Gastroesophageal sphincter (tissue), 4 donors: ENCODE results near the gene ANAPC16. TPM values are rescaled to one million over a fixed set of nuclear protein-coding genes. Genes with fewer than 3 reads are reported as not detected.
"Not testable (repeated sequence)": the region's sequence is repeated elsewhere in the genome, so short reads cannot be mapped to it uniquely, and the experiment has no call there.

Experiments used
- ATAC-seq: fragments of 150-250 bp; one replicate; pipeline ENCODE4 v1.9.1; 2016; ENCODE audit warnings: mild to moderate bottlenecking, moderate library complexity
- H3K27ac ChIP-seq, 4 donors: fragments of 200-600 bp; sonication (generic) in 3 of 4; 1 replicate in 3 of 4; 2 replicates in 1 of 4; pipeline ENCODE4 v1.5.1; 2016 to 2019
- H3K27me3 ChIP-seq: fragments of 200-600 bp; sonication (generic); one replicate; pipeline ENCODE4 v1.5.1; 2019
- H3K36me3 ChIP-seq, 2 donors: fragments of 200-600 bp; sonication (generic); one replicate each; pipeline ENCODE4 v1.5.1; 2019; ENCODE audit warnings: control low read depth in 1 of 2
- H3K4me1 ChIP-seq, 3 donors: fragments of 200-600 bp; sonication (generic); 1 replicate in 2 of 3; 2 replicates in 1 of 3; pipeline ENCODE4 v1.5.1; 2016 to 2019; ENCODE audit warnings: control low read depth in 2 of 3
- H3K4me3 ChIP-seq, 2 donors: fragments of 200-600 bp; sonication (generic); one replicate each; pipeline ENCODE4 v1.5.1; 2019; ENCODE audit warnings: mild to moderate bottlenecking in 1 of 2, moderate library complexity in 1 of 2
- H3K9me3 ChIP-seq, 3 donors: fragments of 200-600 bp; sonication (generic); one replicate each; pipeline ENCODE4 v1.5.1; 2017 to 2019; ENCODE audit warnings: control low read depth in 2 of 3
- EP300 ChIP-seq: sonication (generic); formaldehyde crosslinking; IDR thresholded peaks from one replicate; pipeline ENCODE4 v1.6.1; 2017; ENCODE audit warnings: antibody characterized with exemption, mild to moderate bottlenecking
- POLR2A ChIP-seq, 2 donors: fragments of 450-650 bp; IDR thresholded peaks; one replicate each; pipeline ENCODE4 v1.6.1; 2017; ENCODE audit warnings: antibody characterized with exemption in 2 of 2, mild to moderate bottlenecking in 2 of 2, moderate library complexity in 1 of 2
- POLR2AphosphoS5 ChIP-seq: sonication (generic); formaldehyde crosslinking; IDR thresholded peaks from one replicate; pipeline ENCODE4 v1.6.1; 2017; ENCODE audit warnings: antibody characterized with exemption
- WGBS, 2 donors: methylation state at CpG; one replicate each; pipeline ENCODE4 v1.1.5; 2018; ENCODE audit warnings: low coverage in 1 of 2; 5-methylcytosine and 5-hydroxymethylcytosine counted together
- total RNA-seq, 4 donors: library from RNA; depleted of rRNA; stranded (reverse); fragments of >200 nt; gene quantifications; one replicate each; pipeline ENCODE4 v1.1.0, GENCODE V29; 2016
- TF ChIP-seq, protein P1 (sequence below), 4 experiments: fragments of 200-600 bp in 2 of 4; fragments of 450-650 bp in 2 of 4; sonication (generic) in 1 of 4; IDR thresholded peaks; one replicate each; pipeline ENCODE4 v1.5.1; 2017 to 2019; ENCODE audit warnings: antibody characterized with exemption in 4 of 4, mild to moderate bottlenecking in 2 of 4, moderate library complexity in 2 of 4

The ANAPC16 gene
- total RNA-seq, 4 donors from 2014 or later: 133 to 196 (median 156) TPM

DNA sequence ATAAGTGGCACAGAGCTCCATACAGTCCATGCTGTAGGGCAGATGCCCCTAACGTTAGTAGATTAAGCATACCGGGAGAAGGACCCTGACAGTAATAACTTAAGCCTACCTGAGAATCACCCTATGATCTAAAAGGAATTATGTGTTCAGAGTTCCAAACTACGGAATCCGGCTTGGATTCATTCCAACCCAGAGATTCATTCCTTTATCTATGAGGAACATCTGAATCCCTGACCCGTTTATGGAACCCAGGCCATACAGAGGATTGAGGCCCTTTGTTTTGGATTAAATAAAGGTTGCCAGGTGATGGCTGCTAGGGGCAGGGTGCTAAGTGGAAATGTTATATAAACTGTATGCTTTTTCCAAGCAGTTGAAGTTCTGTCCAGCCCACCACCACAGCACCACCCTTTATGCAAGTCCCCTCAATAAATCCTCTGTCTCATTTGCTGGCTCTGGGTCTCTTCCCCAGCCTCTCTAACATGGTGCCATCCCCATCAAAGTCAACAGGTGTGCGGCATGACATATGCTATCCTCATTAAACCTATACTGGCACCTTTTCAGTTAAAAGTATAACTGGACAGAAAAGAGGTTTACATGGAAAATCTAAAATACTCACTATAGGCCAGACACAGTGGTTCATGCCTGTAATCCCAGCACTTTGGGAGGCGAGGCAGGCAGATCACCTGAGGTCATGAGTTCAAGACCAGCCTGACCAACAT, 9.1 kb upstream of the ANAPC16 start:
- H3K9me3 ChIP-seq: no peaks in the 10 kb centered on the region
- no peaks in the 10 kb centered on the region for H3K4me1 ChIP-seq
- no peak overlapping the region for H3K27ac ChIP-seq
- H3K4me3 ChIP-seq: no peak overlapping the region
- H3K36me3 ChIP-seq: peaks cover 0 to 100% of the 10 kb centered on the region in 2 donors
- WGBS, 2 donors: 71 to 74% methylated on average over 4 to 5 of the region's 7 CpGs
- ATAC-seq: no peak
- no peaks in the 10 kb centered on the region for H3K27me3 ChIP-seq
- TF ChIP-seq, protein P1, sequence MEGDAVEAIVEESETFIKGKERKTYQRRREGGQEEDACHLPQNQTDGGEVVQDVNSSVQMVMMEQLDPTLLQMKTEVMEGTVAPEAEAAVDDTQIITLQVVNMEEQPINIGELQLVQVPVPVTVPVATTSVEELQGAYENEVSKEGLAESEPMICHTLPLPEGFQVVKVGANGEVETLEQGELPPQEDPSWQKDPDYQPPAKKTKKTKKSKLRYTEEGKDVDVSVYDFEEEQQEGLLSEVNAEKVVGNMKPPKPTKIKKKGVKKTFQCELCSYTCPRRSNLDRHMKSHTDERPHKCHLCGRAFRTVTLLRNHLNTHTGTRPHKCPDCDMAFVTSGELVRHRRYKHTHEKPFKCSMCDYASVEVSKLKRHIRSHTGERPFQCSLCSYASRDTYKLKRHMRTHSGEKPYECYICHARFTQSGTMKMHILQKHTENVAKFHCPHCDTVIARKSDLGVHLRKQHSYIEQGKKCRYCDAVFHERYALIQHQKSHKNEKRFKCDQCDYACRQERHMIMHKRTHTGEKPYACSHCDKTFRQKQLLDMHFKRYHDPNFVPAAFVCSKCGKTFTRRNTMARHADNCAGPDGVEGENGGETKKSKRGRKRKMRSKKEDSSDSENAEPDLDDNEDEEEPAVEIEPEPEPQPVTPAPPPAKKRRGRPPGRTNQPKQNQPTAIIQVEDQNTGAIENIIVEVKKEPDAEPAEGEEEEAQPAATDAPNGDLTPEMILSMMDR (IDR thresholded peaks at IDR 0.05): no peak
- TF ChIP-seq EP300: no peak

DNA sequence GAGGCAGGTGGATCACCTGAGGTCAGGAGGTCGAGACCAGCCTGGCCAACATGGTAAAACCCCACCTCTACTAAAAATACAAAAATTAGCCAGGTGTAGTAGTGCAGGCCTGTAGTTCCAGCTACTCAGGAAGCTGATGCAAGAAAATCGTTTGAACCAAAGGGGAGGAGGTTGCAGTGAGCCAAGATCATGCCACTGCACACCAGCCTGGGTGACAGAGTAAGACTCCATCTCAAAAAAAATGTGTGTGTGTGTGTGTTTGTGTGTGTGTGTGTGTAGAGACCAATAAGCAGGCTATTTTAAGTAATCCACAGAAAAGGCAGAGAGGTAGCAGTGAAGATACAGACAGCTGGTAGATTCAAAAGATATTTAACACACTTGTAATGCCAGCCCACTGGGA, 7.3 kb upstream of the ANAPC16 start:
- WGBS, 2 donors: 9 to 63% methylated on average over 1 to 2 of the region's 2 CpGs
- H3K4me1 ChIP-seq: peaks cover 0 to 15% (median 0%) of the 10 kb centered on the region in 3 donors
- H3K27me3 ChIP-seq: not testable (repeated sequence)

DNA sequence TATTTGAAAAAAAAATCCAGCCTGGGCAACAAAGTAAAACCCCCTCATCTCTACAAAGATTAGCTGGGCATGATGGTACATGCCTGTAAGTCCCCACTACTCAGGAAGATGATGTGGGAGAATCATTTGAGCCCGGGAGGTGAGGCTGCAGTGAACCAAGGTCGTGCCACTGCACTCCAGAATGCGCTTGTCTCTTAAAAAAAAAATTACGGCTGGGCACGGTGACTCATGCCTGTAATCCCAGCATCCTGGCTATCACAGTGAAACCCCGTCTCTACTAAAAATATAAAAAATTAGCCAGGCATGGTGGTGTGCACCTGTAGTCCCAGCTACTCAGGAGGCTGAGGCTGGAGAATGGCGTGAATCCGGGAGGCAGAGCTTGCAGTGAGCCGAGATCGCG, 4.4 kb upstream of the ANAPC16 start:
- ATAC-seq: not testable (repeated sequence)
- 73 to 95% methylated on average over 5 of the region's 11 CpGs for WGBS, 2 donors

More for the DNA sequence above, 7.3 kb upstream of the ANAPC16 start:
- not testable (repeated sequence) for H3K27ac ChIP-seq, H3K4me3 ChIP-seq, ATAC-seq, H3K9me3 ChIP-seq
- peaks cover 0 to 95% of the 10 kb centered on the region in 2 donors for H3K36me3 ChIP-seq

DNA sequence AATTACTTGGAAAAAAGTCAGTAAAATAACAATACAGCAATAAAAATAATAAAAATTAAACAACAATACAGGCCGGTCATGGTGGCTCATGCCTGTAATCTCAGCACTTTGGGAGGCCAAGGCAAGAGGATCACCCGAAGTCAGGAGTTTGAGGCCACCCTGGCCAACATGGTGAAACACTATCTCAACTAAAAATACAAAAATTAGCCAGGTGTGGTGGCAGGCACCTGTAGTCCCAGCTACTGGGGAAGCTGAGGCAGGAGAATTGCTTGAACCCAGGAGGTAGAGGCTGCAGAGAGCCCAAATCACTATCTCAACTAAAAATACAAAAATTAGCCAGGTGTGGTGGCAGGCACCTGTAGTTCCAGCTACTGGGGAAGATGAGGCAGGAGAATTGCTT, 4.0 kb upstream of the ANAPC16 start:
- not testable (repeated sequence) for ATAC-seq, H3K27ac ChIP-seq, H3K27me3 ChIP-seq, H3K9me3 ChIP-seq, H3K4me3 ChIP-seq
- WGBS, 2 donors: 94 to 100% methylated on average over 1 to 2 of the region's 2 CpGs
- Histone ChIP-seq H3K36me3 (peaks cover 0 to 62% of the 10 kb centered on the region in 2 donors), H3K4me1 (peaks cover 0 to 37% (median 8%) of the 10 kb centered on the region in 3 donors)

More for the DNA sequence above, 4.4 kb upstream of the ANAPC16 start:
- Histone ChIP-seq H3K36me3 (peaks cover 0 to 66% of the 10 kb centered on the region in 2 donors), H3K4me1 (peaks cover 0 to 34% (median 8%) of the 10 kb centered on the region in 3 donors)
- not testable (repeated sequence) for H3K27ac ChIP-seq, H3K27me3 ChIP-seq, H3K9me3 ChIP-seq, H3K4me3 ChIP-seq

DNA sequence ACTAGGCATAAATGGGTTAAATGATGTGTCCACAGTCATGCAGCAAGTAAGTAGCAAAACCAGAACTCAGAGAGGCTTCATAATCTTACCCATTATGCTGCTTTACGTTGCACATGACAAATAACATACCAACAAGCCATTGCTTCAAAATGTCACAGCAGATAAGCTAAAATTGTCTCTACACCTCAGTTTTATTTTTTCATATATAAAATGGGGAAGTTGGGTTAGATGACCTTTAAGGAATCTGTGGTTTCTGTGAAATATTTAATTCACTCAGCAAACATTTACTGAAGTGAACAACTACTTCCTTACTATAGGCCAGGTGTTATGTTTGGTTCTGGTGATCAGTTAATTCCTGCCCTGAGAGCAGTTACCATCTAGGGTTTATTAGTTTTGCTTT, 2.5 kb downstream of the ANAPC16 start:
- WGBS, 2 donors: 24 to 36% methylated on average over 1 of the region's 1 CpG
- H3K4me3 ChIP-seq: peak overlapping the region in 1 of 2 donors; percentile 9
- no peaks in the 10 kb centered on the region for H3K27me3 ChIP-seq
- ATAC-seq: no peak
- peak overlapping the region; percentile 43 to 99 (median 86) for H3K27ac ChIP-seq
- H3K9me3 ChIP-seq: no peaks in the 10 kb centered on the region
- TF ChIP-seq POLR2A (IDR thresholded peaks at IDR 0.05) (no peak), POLR2AphosphoS5 (no peak), EP300 (no peak)
- TF ChIP-seq, protein P1 (IDR thresholded peaks at IDR 0.05): no peak
- H3K36me3 ChIP-seq: peaks cover 0 to 18% of the 10 kb centered on the region in 2 donors
- H3K4me1 ChIP-seq: peaks cover 0 to 86% (median 24%) of the 10 kb centered on the region in 3 donors

DNA sequence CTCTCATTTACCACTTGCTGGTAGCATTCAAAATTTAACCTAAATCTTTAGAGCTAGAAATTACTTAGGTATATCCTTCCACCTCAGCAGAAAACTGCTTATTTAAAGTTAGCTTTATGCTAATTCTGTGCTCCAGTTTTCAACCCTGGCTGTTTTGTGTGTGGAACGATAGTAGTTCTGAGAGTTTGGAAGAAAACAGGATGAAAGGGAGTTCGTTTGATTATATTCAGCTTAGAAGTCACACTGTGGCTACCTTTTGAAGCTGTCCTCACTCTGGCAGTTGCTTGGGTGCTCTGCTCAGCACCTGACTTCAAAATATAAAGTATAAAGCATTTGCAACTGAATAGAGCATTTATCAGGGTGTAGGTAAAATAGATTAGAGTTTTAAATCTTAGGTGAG, 2.9 kb downstream of the ANAPC16 start:
- ATAC-seq: no peak
- H3K27ac ChIP-seq: peak overlapping the region; percentile 43 to 99 (median 86)
- TF ChIP-seq POLR2AphosphoS5 (no peak), POLR2A (IDR thresholded peaks at IDR 0.05) (no peak), EP300 (no peak)
- TF ChIP-seq, protein P1 (IDR thresholded peaks at IDR 0.05): no peak
- 0 to 14% methylated on average over 2 of the region's 2 CpGs for WGBS, 2 donors
- no peaks in the 10 kb centered on the region for H3K27me3 ChIP-seq
- H3K4me1 ChIP-seq: peaks cover 3 to 86% (median 26%) of the 10 kb centered on the region in 3 donors
- H3K36me3 ChIP-seq: peaks cover 0 to 18% of the 10 kb centered on the region in 2 donors
- H3K4me3 ChIP-seq: peak overlapping the region in 1 of 2 donors; percentile 9
- H3K9me3 ChIP-seq: no peaks in the 10 kb centered on the region
